Activated T-helper 9 cell treated with anti-CD3 and anti-CD28 coated beads, Interleukin-2, amount 50 U/mL, for 16 hours (primary cell): ENCODE data around the gene KRTAP10-6.
"Not testable (repeated sequence)": the region's sequence is repeated elsewhere in the genome, so short reads cannot be mapped to it uniquely, and the experiment has no call there.

ENCODE experiments used
- DNase-seq: peaks from one replicate; pipeline ENCODE4 v3.0.0-alpha.2; 2020; ENCODE audit warnings: low read depth

Gene KRTAP10-6

GRCh38 chr21:44617071-44617501, 24.8 kb upstream of the KRTAP10-6 start:
- no peak for DNase-seq

DNA sequence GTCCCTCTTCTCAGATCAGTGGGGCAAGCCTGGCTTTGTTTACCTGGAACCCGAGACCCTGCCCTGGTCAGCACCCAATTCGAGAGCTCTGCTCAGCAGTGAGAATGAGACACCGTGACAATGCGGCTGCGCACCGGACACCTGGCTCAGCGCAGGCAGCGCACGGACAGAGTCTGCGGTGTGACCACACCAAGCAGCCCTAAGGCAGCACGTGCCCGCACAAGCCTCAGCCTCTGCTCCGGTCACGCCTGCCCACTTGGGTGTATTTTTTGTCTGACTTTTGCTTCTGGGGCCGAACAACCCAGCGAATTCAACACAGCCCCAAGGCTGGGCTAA, 24.3 kb upstream of the KRTAP10-6 start:
- DNase-seq, result no peak

- DNase-seq, result no peak
These were observed 23.7 kb upstream of the KRTAP10-6 start for GRCh38 chr21:44615911-44616590.

- no peak for DNase-seq
These were observed 23.2 kb upstream of the KRTAP10-6 start for GRCh38 chr21:44615466-44615865.

DNA sequence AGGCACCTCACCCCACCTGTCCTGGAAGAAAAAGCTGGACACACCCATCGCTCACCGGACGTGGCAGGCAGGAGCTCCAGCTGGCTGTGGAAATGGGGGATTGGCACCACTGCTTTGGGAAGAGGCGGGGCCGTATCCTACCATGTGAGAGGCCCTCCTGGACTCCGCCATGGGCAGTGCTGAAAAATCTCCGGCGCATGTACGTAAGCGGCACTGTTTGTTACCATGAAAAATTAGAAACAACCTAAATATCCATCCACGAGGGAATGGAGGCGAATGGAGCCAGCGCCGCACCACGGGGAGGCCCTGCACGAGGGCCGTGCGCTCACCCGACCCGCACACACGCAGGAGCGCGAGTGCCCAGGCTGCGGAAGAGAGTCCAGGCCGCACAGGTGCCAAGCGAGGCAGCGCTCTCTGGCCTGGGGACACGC, 22.7 kb upstream of the KRTAP10-6 start:
- DNase-seq, result no peak

DNA sequence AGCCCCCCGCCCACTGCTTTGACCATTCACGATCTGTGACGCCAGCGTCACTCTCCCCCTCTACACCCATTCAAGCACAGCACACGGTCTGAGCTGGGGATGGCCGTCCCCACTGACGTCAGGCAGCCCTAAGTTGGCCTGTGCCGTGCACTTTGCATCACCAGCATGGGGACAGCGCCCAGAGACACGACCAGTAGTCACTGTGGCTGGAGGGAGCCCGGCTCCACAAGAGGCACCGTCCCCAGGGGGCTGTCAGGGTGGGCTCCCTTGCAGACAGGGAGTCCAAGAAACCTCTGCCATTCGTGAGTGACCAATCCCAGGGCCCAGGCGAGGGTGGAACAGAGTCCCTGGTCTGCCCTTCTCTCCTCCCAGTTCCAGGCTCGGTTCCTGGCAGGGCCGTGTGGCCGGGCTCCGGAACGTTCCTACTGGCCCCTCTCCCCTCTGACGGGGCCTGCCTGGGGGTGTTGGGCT, 21.9 kb upstream of the KRTAP10-6 start:
- DNase-seq, result no peak

DNA sequence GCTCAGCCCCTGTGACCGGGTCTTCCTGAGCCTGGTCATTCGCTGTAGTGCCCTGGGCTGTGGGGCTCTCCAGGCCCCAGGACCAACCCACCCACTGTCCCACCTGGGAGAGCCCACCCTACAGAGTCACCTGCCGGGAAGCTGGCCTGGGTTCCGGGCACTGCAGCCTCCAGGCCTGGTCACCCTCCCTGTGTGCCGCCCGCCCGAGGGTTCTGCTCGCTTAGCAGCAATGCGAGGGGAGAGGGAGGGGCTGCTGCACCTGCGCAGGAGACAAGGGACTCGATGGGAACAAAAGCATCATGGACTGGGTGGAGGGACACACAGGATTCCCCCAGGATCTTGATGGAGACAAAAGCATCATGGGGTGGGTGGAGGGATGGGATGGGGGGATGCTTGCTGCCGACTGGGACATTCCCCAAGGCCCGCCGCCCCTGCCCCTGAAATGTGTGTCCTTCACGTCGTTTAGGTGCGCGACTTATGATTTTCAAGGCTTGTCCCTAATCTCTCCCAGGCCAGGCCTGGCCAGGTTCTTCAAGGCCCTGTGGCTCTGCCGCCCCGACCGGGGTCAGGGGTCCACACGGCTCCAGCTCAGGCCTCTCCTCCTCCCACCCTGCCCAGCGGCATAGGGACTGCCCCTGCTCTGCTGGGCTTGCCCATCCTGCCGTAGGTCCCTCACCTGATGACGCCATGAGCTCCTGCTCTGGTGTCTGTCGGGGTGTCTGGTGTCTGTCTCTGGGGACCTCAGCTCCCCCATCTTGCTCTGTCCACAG, 21.3 kb upstream of the KRTAP10-6 start:
- DNase-seq, result no peak

GRCh38 chr21:44612669-44613229, 20.4 kb upstream of the KRTAP10-6 start:
- no peak for DNase-seq

DNA sequence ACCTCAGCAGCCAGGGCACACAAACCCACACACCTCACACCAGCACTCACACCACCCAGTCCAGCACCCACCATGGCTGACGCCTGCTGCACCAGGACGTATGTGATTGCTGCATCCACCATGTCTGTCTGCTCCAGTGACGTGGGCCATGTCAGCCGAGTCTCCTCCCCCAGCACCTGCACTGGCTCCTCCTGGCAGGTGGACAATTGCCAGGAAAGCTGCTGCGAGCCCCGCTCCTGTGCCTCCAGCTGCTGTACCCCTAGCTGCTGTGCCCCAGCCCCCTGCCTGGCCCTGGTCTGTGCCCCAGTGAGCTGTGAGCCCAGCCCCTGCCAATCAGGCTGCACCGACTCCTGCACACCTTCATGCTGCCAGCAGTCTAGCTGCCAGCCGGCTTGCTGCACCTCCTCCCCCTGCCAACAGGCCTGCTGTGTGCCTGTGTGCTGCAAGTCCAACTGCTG, 19.8 kb upstream of the KRTAP10-6 start, which contains the start of gene KRTAP10-8:
Gene KRTAP10-8 (plus strand): TSS at position 51 of the 458 bp plus-strand sequence. CDS start 22 bp downstream, at position 73.
- DNase-seq, result no peak

GRCh38 chr21:44611551-44611950, 19.2 kb upstream of the KRTAP10-6 start:
- no peak for DNase-seq

DNA sequence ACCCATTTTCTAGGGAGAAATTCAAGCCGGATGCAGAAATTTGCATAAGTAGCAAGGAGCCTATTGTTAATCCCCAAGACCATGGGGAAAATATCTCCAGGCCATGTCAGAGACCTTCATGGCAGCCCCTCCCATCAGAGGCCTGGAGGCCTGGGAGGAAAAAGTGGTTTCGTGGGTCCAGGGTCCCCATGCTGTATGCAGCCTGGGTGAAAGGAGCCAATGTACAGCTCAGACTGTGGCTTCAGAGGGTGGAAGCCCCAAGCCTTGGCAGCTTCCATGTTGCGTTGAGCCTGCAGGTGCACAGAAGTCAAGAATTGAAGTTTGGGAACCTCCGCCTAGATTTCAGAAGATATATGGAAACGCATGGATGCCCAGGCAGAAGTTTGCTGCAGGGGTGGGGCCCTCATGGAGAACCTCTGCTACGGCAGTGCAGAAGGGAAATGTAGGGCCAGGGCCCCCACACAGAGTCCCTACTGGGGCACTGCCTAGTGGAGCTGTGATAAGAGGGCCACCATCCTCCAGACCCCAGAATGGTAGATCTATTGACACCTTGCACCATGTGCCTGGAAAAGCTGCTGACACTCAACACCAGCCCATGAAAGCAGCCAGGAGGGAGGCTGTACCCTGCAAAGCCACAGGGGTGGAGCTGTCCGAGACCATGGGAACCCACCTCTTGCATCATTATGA, 18.0 kb upstream of the KRTAP10-6 start:
- not testable (repeated sequence) for DNase-seq

- DNase-seq, result no peak
These were observed 16.9 kb upstream of the KRTAP10-6 start for GRCh38 chr21:44609193-44609592.

GRCh38 chr21:44606495-44606894, 14.2 kb upstream of the KRTAP10-6 start:
- no peak for DNase-seq

DNA sequence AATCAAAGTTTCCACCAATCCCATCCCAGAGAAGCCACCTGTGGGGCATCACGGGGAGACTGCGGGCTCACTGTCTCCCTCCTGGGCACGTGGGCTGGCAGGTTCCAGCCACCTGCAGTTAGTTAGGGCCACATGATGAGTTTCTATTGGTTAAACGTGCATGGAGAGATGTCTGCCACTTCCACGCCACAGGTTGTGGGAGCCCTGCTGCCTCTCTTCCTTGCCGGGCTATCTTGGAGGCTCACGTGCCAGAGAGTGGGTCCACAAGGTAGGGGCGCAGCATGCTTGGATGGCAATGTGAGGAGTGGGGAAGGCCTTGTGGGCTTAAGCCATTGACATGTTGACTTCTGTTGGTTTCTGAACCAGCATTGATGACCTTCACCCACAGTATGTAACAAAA, 11.6 kb upstream of the KRTAP10-6 start:
- DNase-seq, result no peak

DNA sequence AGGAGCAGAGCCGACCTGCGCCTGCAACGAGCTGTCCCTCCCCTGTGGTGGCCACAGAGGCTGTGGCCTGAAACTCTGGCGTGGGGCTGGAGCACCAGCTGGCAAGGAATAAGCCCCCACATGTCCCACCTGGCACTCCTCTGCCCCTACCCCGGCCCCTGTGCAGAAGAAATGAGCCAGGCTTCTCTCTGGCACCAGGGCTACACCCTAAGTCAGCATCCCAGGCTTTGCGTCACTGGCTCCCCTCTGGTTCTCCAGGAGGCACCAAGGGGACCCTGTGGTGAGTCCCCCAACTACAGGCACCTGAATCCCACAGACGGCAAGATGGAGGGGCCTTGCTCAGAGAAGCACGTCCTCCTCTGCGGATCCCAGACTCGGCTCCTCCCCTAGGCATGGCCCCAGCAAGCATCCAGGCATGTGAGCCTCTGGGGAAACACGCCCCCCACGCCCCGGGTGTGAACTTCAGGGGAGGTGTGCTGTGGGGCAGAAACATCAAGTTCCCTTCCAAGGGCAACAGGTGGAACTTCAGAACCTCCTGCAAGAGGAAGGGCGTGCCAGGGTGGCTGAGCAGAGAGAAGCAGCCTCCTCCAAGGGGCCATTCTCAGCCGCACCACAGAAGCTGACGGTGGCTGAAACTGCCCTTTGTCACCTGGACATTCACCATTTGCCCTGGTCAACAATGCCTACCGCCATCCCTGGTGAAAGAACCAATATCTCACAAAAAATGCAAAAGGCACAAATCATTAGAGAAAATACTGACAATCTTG, 11.0 kb upstream of the KRTAP10-6 start:
- no peak for DNase-seq

GRCh38 chr21:44602463-44602850, 10.2 kb upstream of the KRTAP10-6 start:
- no peak for DNase-seq

- no peak for DNase-seq
These were observed 9.5 kb upstream of the KRTAP10-6 start for GRCh38 chr21:44601596-44602462.

DNA sequence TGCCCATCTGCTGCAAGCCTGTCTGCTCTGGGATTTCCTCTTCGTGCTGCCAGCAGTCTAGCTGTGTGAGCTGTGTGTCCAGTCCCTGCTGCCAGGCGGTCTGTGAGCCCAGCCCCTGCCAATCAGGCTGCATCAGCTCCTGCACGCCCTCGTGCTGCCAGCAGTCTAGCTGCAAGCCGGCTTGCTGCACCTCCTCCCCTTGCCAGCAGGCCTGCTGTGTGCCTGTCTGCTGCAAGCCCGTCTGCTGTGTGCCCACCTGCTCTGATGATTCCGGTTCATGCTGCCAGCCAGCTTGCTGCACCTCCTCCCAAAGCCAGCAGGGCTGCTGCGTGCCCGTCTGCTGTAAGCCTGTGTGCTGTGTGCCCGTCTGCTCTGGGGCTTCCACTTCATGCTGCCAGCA, 8.8 kb upstream of the KRTAP10-6 start:
- not testable (repeated sequence) for DNase-seq

DNA sequence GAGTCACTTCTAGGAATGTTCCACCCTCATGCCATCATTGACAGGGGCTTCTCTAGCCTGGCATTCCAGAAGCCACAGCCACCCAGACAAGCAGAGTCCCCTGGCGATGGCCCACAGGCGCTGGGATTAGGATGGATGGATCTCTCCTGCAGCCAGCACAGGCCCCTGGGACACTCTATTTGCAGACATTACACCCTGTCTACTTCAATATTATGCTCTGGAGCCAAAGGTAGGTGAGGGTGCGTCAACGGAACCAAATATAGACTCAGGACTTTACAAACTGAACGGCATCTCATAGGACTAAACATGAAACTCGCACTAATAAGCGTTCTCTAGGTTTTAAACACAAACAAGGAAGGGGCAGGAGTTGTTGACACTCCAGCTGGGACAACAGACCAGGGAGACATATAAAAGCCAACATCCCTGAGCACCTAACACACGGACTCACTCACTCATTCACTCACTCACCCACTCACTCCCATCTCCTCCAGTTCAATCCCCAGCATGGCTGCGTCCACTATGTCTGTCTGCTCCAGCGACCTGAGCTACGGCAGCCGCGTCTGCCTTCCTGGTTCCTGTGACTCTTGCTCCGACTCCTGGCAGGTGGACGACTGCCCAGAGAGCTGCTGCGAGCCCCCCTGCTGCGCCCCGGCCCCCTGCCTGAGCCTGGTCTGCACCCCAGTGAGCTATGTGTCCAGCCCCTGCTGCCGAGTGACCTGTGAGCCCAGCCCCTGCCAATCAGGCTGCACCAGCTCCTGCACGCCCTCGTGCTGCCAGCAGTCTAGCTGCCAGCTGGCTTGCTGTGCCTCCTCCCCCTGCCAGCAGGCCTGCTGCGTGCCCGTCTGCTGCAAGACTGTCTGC, 8.0 kb upstream of the KRTAP10-6 start, which contains the start of gene KRTAP10-7:
Gene KRTAP10-7 (plus strand): TSS at position 480 of the 861 bp plus-strand sequence. CDS start 25 bp downstream, at position 505.
- DNase-seq, result not testable (repeated sequence)
